Measurements from ENCODE around the gene C6orf132. TPM values are rescaled to one million over a fixed set of nuclear protein-coding genes. Genes with fewer than 3 reads are reported as not detected.

C6orf132 gene
- total RNA-seq, 1 experiment from 2014 or later = 31.9 TPM

GRCh38 chr6:42138630-42139619, 3.5 kb downstream of the C6orf132 start:
- H3K27me3 Mint-ChIP-seq (ENCODE audit: insufficient read depth, unreplicated experiment) = no peaks in the 10 kb centered on the region
- no peak for TF ChIP-seq CTCF (IDR thresholded peaks at IDR 0.05; ENCODE audit: unreplicated experiment)
- CTCF ChIA-PET = interaction anchor here (0.6 to 1.4 kb wide), 12 partner anchors 7 to 397 kb away, joined by 3 to 7 read pairs (median 4); no protein-coding TSS in a partner anchor
- POLR2A ChIA-PET = interaction anchor here (0.7 to 5.8 kb wide), 9 partner anchors 10 to 741 kb away, joined by 3 to 60 read pairs (median 6); partner anchors contain the start of genes RPL7L1 and TAF8
- no TSS peak for BruUV-seq (replicated peaks)
- H3K9me3 Mint-ChIP-seq (ENCODE audit: unreplicated experiment) = no peaks in the 10 kb centered on the region
- peak overlapping the region; percentile 46 for H3K4me3 Mint-ChIP-seq (ENCODE audit: unreplicated experiment)
- no peak overlapping the region for H3K27ac Mint-ChIP-seq (ENCODE audit: low read depth, unreplicated experiment)
- intact Hi-C loops (cut with micrococcal nuclease) = no loop called here
- H3K36me3 Mint-ChIP-seq (ENCODE audit: insufficient read depth, unreplicated experiment) = peaks cover 13% of the 10 kb centered on the region
- DNase-seq (ENCODE audit: unreplicated experiment) = no peak
- H3K4me1 Mint-ChIP-seq (ENCODE audit: insufficient read depth, unreplicated experiment) = peaks cover 32% of the 10 kb centered on the region

DNA sequence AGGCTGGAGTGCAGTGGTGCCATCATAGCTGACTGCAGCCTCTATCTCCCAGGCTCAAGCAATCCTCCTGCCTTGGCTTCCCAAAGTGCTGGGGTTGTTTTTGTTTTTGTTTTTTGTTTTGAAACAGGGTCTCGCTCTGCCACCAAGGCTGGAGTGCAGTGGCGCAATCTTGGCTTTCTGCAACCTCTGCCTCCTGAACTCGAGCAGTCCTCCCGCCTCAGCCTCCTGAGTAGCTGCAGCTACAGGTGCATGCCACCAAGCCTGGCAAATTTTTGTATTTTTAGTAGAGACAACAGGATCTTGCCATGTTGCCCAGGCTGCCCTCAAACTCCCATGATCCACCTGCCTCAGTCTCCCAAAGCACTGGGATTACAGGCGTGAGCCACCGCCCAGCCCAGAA, 4.2 kb downstream of the C6orf132 start:
- H3K4me3 Mint-ChIP-seq (ENCODE audit: unreplicated experiment) = no peak overlapping the region
- DNase-seq (ENCODE audit: unreplicated experiment) = no peak
- CTCF ChIA-PET = interaction anchor here (1.2 kb wide), 1 partner anchor 63 kb away, joined by 3 read pairs; no protein-coding TSS in a partner anchor
- intact Hi-C loops (cut with micrococcal nuclease) = no loop called here
- no TSS peak for BruUV-seq (replicated peaks)
- H3K36me3 Mint-ChIP-seq (ENCODE audit: insufficient read depth, unreplicated experiment) = peaks cover 13% of the 10 kb centered on the region
- peaks cover 32% of the 10 kb centered on the region for H3K4me1 Mint-ChIP-seq (ENCODE audit: insufficient read depth, unreplicated experiment)
- H3K9me3 Mint-ChIP-seq (ENCODE audit: unreplicated experiment) = no peaks in the 10 kb centered on the region
- H3K27ac Mint-ChIP-seq (ENCODE audit: low read depth, unreplicated experiment) = no peak overlapping the region
- TF ChIP-seq CTCF (IDR thresholded peaks at IDR 0.05; ENCODE audit: unreplicated experiment) = no peak
- H3K27me3 Mint-ChIP-seq (ENCODE audit: insufficient read depth, unreplicated experiment) = no peaks in the 10 kb centered on the region
- POLR2A ChIA-PET = no interaction called here

DNA sequence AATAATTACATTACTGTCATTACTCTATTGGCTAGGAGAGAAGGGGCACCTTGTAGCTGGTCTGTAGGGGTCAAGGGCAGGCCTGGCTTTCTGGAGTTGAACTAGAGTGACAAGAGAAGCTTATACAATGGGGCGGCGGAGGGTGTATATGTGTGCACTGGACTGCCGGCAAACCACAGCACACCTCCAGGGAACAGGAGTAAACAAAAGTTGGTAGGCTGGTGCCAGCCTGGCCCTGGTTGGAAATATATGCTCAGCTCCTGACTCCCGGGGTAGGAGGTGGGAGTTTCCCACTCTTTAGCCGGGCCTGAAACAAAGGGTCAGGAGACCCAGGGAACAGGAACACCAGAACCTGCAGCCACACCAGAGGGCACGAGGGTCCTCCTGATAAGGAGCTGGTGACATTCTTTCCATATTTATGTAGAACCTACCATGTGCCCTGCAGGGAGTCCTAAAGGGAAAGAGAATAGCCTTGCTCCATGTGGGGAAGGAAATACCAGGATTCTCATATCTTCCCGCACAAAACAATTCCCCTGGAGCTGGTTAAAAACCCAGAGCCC, 5.1 kb downstream of the C6orf132 start:
- intact Hi-C loops (cut with micrococcal nuclease) = loop anchor here (1.0 kb wide), 1 partner anchor 49 kb away; no protein-coding TSS in a partner anchor
- Mint-ChIP-seq H3K36me3 (ENCODE audit: insufficient read depth, unreplicated experiment) (peaks cover 13% of the 10 kb centered on the region), H3K9me3 (ENCODE audit: unreplicated experiment) (no peaks in the 10 kb centered on the region), H3K27me3 (ENCODE audit: insufficient read depth, unreplicated experiment) (no peaks in the 10 kb centered on the region), H3K27ac (ENCODE audit: low read depth, unreplicated experiment) (peak overlapping the region; percentile 88), H3K4me1 (ENCODE audit: insufficient read depth, unreplicated experiment) (peaks cover 32% of the 10 kb centered on the region), H3K4me3 (ENCODE audit: unreplicated experiment) (no peak overlapping the region)
- DNase-seq (ENCODE audit: unreplicated experiment) = peak; percentile 43
- POLR2A ChIA-PET = interaction anchor here (0.9 to 1.8 kb wide), 7 partner anchors 15 to 89 kb away, joined by 3 to 6 read pairs (median 5); no protein-coding TSS in a partner anchor
- CTCF ChIA-PET = interaction anchor here (0.5 to 1.9 kb wide), 12 partner anchors 11 to 410 kb away, joined by 3 to 8 read pairs (median 4); no protein-coding TSS in a partner anchor
- no TSS peak for BruUV-seq (replicated peaks)
- no peak for TF ChIP-seq CTCF (IDR thresholded peaks at IDR 0.05; ENCODE audit: unreplicated experiment)

All from MCF 10A (cell line).